LNCaP clone FGC (cell line): ENCODE measurements around the gene PGRMC2.
A peak's percentile ranks its signal among the peaks of the same experiment; 100 is the strongest.

ENCODE experiments used
- DNase-seq: peaks from one replicate; pipeline ENCODE4 v3.0.0-alpha.2; 2011; ENCODE audit warnings: low read depth
- H3K4me3 ChIP-seq: 2 replicates; pipeline ENCODE4 v1.5.1; 2011; ENCODE audit warnings: mild to moderate bottlenecking, low read depth, low read length, control low read depth
- TF ChIP-seq, protein P1 (sequence below): IDR thresholded peaks from 2 replicates; pipeline ENCODE4 v1.5.1; 2012; ENCODE audit warnings: mild to moderate bottlenecking; ENCODE audit not compliant: control insufficient read depth, insufficient read depth; ENCODE audit errors: extremely low read depth

PGRMC2 gene

DNA sequence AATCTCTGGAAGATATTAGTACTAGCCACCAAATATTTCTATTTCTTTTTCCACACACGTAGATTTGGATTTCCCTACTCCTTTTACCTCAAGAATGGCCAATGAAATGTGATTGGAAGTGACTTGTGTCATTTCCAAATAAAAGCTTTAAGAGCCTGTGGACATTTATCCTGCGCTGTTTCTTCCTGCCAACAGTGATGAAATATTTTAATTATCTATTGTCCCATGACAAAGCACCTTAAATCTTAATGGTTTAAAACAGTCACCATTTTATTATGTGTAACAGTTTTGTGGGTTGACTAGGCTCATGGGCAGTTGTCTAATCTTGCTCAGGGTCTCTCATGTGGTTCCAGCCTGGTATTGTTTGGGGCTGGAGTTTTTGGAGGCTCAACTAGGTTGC lies 3.5 kb upstream of the PGRMC2 start:
- H3K4me3 ChIP-seq = no peak overlapping the region
- no peak for DNase-seq
- TF ChIP-seq, protein P1, sequence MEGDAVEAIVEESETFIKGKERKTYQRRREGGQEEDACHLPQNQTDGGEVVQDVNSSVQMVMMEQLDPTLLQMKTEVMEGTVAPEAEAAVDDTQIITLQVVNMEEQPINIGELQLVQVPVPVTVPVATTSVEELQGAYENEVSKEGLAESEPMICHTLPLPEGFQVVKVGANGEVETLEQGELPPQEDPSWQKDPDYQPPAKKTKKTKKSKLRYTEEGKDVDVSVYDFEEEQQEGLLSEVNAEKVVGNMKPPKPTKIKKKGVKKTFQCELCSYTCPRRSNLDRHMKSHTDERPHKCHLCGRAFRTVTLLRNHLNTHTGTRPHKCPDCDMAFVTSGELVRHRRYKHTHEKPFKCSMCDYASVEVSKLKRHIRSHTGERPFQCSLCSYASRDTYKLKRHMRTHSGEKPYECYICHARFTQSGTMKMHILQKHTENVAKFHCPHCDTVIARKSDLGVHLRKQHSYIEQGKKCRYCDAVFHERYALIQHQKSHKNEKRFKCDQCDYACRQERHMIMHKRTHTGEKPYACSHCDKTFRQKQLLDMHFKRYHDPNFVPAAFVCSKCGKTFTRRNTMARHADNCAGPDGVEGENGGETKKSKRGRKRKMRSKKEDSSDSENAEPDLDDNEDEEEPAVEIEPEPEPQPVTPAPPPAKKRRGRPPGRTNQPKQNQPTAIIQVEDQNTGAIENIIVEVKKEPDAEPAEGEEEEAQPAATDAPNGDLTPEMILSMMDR = no peak

DNA sequence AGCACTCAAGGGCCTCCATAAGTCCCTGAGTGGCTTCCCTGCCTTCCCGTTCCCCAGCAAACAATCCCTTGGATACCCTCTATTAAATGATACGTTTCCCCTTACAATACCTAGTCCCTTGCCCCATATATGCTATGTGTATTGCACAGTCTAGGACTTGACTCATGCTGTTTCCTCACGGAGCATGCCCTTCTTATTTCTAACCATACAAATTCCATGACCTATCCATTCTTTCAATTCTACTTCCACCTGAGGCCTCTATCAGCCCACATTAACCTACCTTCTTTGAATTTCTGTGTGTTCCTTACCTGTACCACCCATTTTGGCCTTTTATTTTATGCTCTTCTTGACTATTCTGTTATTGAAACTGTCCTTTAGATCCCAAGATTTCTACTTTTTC lies 2.9 kb upstream of the PGRMC2 start:
- no peak for DNase-seq
- no peak overlapping the region for H3K4me3 ChIP-seq
- TF ChIP-seq, protein P1 = no peak

- no peak for DNase-seq
- no peak overlapping the region for H3K4me3 ChIP-seq
- TF ChIP-seq, protein P1 = no peak
Measured at GRCh38 chr4:128289523-128290158, 2.0 kb upstream of the PGRMC2 start.

DNA sequence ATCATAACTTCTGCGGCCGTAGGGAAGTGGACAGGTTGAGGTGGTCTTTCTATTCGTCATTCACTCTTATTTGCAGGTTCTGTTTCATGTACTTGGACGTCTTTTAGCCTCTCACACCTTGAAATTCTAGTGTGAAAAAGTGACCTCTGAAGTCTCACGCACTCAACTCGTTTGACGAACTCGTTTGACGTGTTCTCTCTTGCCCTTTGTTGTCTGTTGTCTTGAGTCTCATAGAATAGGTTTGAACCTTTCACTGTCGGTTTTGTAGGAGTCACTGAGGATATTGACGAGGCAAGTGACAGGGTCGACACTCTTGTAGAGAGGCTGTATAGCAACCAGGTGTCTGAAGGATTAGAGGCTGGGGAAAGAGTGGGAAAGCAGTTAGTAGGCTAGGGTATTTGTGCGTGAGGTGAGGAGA lies 1.1 kb upstream of the PGRMC2 start:
- TF ChIP-seq, protein P1 = no peak
- H3K4me3 ChIP-seq = peak overlapping the region; percentile 82
- peak; percentile 80 for DNase-seq

- TF ChIP-seq, protein P1 = 0 out of 2 replicates have a peak, but pooled peaks have one; percentile 10
- peak; percentile 95 for DNase-seq
Measured at GRCh38 chr4:128287871-128288688, 467 bp upstream of the PGRMC2 start.

GRCh38 chr4:128286474-128287058 lies 1.0 kb downstream of the PGRMC2 start:
- H3K4me3 ChIP-seq = peak overlapping the region; percentile 82
- TF ChIP-seq, protein P1 = no peak
- peak; percentile 41 for DNase-seq

More at GRCh38 chr4:128287871-128288688, 467 bp upstream of the PGRMC2 start:
- peak overlapping the region; percentile 82 for H3K4me3 ChIP-seq
